Umbilical cord (tissue), 2 donors: ENCODE results near the gene RARA. TPM values are rescaled to one million over a fixed set of nuclear protein-coding genes. Genes with fewer than 3 reads are reported as not detected.

Experiments
- DNase-seq: peaks from one replicate; pipeline ENCODE4 v3.0.0-alpha.2; 2015; ENCODE audit warnings: low spot score
- total RNA-seq: library from RNA; depleted of rRNA; stranded (reverse); fragments of >200 nt; gene quantifications from one replicate; pipeline ENCODE4 v1.2.3, GENCODE V29; 2014; ENCODE audit warnings: low replicate concordance; ENCODE audit not compliant: insufficient read depth

Gene RARA
- total RNA-seq, 1 donor from 2014 or later: 8.7 TPM

GRCh38 chr17:40315678-40316570 lies 6.9 kb downstream of the RARA start:
- peak; percentile 74 for DNase-seq

GRCh38 chr17:40316571-40317344 lies 7.8 kb downstream of the RARA start:
- DNase-seq: peak; percentile 90

GRCh38 chr17:40317345-40317873 lies 8.4 kb downstream of the RARA start:
- peak; percentile 83 for DNase-seq

GRCh38 chr17:40317880-40318829 lies 9.2 kb downstream of the RARA start:
- DNase-seq: peak; percentile 99

- DNase-seq: no peak
Measured at GRCh38 chr17:40318830-40319391, 9.9 kb downstream of the RARA start.

GRCh38 chr17:40319651-40320540 lies 10.9 kb downstream of the RARA start:
- DNase-seq: no peak

- DNase-seq: peak; percentile 83
Measured at GRCh38 chr17:40320756-40321523, 12.0 kb downstream of the RARA start.

GRCh38 chr17:40321524-40321929 lies 12.5 kb downstream of the RARA start:
- DNase-seq: no peak

GRCh38 chr17:40321961-40322357 lies 13.0 kb downstream of the RARA start:
- peak; percentile 23 for DNase-seq

- DNase-seq: peak; percentile 83
Measured at GRCh38 chr17:40322358-40323315, 13.7 kb downstream of the RARA start.

GRCh38 chr17:40323391-40324381 lies 14.7 kb downstream of the RARA start:
- DNase-seq: peak; percentile 80

- DNase-seq: no peak
Measured at GRCh38 chr17:40325156-40326013, 16.4 kb downstream of the RARA start.

GRCh38 chr17:40326014-40326831 lies 17.2 kb downstream of the RARA start:
- no peak for DNase-seq

- no peak for DNase-seq
Measured at GRCh38 chr17:40326832-40327199, 17.8 kb downstream of the RARA start.

GRCh38 chr17:40327244-40327729 lies 18.3 kb downstream of the RARA start:
- no peak for DNase-seq
